CD4-positive, alpha-beta T cell treated with Interleukin-2 at 100 ng/mL for 4 hours (primary cell): ENCODE results near the gene NBPF3.
A peak's percentile ranks its signal among the peaks of the same experiment; 100 is the strongest.
"Not testable (repeated sequence)": the region's sequence is repeated elsewhere in the genome, so short reads cannot be mapped to it uniquely, and the experiment has no call there.

ENCODE experiments used
- DNase-seq: peaks from one replicate; pipeline ENCODE4 v3.0.0-alpha.2; 2020; ENCODE audit warnings: low spot score

Gene NBPF3, protein sequence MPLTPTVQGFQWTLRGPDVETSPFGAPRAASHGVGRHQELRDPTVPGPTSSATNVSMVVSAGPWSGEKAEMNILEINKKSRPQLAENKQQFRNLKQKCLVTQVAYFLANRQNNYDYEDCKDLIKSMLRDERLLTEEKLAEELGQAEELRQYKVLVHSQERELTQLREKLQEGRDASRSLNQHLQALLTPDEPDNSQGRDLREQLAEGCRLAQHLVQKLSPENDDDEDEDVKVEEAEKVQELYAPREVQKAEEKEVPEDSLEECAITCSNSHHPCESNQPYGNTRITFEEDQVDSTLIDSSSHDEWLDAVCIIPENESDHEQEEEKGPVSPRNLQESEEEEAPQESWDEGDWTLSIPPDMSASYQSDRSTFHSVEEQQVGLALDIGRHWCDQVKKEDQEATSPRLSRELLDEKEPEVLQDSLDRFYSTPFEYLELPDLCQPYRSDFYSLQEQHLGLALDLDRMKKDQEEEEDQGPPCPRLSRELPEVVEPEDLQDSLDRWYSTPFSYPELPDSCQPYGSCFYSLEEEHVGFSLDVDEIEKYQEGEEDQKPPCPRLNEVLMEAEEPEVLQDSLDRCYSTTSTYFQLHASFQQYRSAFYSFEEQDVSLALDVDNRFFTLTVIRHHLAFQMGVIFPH

DNA sequence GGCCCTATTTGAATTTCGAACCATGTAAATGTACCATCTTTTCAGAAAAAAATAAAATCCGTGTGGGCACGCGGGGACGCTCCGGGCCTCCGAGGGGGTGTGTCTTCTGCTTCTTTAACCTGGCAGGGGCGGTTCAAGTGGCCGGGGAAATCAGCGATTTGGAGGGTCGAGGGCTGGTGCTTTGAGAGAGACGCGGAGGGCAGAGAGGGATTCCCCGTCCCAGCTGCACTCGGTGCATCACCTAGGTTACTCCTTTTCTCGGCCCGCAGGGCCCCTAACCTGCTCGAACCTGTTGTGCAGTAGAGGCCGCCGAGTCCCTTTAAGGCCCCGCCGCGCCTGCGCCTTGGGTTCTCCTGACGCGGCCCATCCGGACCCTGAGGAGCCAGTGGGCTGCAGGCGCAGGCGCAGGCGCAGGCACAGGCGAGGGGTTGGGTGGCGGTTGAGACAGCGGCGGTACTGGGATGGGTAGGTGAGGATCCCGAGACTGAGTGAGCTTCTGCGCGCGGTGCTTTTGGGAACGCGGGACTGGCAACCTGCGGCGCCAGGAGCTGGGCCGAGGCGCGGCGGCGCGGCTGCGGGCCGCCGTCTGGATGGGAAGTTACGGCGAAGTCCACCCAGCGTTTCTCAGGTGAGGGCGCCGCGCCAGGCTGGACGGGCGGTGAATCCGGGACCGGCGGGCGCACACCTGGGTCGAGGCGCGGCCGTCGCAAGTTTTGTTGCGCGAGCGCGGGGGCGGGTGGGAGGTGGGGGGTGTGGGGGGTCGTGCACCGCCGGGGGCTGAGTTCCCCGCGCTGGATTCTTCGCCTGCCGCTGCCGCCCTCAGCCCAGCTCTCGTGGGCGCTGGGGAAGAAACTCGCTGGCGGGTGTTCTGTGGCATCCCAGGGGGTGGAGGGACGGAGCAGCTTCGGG lies at the start of gene NBPF3:
TSS of gene NBPF3 (plus strand) at position 417 of the 909 bp plus-strand sequence. CDS start 4,950 bp downstream, outside the sequence.
- DNase-seq, result peak; percentile 87

DNA sequence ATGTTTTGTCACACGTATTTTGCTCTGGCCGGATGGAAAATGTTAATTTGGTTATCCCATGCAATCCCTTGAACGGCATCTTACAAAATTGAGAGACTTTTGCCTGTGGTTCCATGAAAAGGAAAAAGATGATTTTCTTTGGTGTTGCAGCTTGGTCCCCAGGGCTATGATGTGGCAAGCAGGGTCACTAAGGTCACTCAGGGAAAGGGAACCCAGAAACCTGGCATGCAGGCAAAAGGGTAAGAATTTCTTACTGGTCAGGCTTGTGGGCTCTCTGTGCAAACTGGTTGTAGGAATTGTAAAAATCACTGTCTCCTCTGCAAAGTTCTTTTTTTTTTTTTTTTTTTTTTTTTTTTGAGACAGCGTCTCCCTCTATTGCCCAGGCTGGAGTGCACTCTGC lies 48.4 kb upstream of the NBPF3 start:
- DNase-seq, result no peak

DNA sequence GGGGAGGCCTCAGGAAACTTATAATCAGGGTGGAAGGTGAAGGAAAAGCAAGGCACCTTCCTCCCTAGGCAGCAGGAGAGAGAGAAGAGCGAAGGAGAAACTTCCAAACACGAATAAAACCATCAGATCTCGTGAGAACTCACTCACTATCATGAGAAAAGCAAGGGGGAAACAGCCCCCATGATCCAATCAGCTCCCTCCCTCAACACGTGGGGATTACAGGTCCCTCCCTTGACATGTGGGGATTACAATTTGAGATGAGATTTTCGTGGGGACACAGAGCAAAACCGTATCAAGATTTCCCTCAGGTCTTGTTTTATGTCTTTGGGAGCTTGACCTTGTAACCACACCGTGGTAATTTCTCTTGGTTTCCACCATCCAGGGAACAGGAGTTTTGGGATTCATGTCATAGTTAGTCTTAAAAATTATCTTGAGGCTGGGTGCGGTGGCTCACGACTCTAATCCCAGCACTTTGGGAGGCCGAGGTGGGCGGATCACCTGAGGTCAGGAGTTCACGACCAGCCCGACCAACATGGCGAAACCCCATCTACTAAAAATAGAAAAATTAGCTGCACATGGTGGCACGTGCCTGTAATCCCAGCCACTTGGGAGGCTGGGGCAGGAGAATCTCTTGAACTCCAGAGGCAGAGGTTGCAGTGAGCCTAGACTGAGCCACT lies 47.2 kb upstream of the NBPF3 start:
- no peak for DNase-seq

DNA sequence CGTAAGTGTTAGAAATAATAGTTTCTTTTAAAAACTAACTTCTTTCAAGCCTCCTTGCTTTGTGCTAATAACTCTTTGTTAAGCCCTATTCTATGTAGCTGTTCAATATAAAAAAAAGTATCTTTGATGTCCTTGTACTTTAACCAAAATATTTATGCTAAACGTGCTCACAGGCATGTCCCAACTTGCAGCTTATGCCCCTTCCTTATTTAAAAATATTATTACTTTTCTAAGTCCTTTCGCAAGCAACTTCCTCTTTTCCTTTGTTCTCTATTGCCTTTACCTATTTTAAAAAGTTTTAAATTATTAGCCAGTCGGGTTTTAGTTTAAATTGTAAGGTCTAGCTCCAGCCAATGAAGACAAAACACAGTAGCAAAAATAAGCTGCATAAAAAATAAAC lies 43.4 kb upstream of the NBPF3 start:
- DNase-seq, result no peak

DNA sequence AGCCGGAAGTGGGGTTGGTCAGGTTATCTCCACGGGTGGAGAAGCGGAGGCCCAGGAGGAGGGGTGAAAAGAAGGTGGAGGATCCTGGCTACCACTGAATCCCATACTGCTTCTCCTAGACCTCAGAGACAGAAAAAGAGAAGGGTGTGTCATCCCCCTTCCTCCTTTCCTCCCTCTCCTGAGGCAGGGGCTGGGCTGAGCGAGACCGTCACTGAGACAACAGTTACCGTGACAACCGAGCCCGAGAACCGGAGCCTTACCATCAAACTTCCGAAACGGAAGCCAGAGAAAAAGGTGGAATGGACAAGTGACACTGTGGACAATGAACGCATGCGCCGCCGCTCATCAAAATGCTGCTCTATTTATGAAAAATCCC lies 42.1 kb upstream of the NBPF3 start:
- DNase-seq, result peak; percentile 18

DNA sequence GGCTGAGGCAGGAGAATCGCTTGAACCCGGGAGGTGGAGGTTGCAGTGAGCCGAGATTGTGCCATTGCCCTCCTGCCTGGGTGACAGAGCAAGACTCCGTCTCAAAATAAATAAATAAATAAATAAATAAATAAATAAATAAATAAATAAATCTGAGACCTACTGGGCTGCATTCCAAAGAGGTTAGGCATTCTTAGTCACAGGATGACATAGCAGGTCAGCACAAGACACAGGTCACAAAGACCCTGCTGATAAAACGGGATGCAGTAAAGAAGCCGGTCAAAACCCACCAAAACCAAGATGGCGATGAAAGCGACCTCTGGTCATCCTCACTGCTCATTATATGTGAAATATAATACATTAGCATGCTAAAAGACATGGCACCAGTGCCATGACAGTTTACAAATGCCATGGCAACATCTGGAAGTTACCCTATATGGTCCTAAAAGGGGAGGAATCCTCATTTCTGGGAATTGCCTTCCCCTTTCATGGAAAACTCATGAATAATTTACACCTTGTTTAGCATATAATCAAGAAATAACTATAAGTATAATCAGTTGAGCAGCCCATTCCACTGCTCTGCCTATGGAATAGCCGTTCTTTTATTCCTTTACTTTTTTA lies 38.1 kb upstream of the NBPF3 start:
- not testable (repeated sequence) for DNase-seq

DNA sequence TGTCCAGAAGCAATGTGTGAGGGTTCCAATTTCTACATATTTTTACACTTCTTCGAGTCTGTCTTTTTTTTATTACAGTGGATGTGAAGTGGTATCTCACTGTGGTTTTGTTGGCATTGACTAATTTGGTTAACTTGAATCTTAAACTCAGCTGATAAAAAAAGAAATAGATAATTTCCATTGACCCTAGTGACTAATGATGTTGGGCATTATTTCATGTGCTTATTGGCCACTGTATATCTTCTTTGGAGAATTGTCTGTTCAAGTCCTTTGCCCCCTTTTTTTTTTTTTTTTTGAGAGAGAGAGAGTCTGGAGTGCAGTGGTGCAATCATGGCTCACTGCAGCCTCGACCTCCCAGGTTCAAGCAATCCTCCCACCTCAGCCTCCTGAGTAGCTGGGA lies 33.3 kb upstream of the NBPF3 start:
- no peak for DNase-seq

DNA sequence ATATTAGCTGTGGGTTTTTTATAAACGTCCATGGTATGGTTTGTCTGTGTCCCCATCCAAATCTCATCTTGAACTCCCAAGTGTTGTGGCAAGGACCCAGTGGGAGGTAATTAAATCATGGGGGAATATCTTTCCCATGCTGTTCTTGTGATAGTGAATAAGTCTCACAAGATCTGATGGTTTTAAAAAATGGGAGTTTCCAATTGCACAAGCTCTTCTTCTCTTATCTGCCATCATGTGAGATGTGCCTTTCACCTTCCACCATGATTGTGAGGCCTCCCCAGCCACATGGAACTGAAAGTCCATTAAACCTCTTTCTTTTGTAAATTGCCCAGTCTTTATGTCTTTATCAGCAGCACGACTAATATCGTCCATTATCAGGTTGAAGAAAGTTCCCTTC lies 30.0 kb upstream of the NBPF3 start:
- DNase-seq, result not testable (repeated sequence)

DNA sequence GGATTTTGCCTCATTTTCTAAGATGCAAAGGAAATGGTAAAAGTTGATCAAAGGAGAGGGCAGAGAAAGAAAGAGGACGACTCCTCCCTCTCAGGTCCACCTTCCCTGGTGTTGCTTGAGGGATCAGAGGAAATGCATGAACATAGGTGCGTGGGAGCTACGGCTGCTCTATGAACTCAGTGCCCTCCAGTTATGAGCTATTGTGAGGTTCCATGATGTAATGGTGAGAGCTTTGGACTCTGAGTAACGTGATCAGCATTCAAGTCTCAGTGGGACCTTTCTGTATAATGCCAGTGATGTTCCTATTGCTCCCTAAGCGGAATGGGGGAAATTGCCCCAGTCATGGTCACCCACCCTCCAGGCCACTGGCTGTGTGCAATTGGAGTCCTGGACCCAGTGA lies 25.9 kb upstream of the NBPF3 start:
- no peak for DNase-seq

DNA sequence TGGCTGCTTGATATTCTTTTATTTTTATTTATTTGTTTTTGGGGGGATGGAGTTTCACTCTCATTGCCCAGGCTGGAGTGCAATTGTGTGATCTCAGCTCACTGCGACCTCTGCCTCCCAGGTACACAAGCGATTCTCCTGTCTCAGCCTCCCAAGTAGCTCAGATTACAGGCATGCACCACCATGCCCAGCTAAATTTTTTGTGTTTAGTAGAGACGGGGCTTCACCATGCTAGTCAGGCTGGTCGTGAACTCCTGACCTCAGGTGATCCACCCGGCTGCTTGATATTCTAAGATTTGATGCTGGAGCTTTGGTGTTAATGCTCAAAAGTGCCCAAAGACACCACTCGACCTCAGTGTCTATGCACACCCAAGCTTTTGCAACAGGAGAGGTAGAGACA lies 19.6 kb upstream of the NBPF3 start:
- DNase-seq, result not testable (repeated sequence)

DNA sequence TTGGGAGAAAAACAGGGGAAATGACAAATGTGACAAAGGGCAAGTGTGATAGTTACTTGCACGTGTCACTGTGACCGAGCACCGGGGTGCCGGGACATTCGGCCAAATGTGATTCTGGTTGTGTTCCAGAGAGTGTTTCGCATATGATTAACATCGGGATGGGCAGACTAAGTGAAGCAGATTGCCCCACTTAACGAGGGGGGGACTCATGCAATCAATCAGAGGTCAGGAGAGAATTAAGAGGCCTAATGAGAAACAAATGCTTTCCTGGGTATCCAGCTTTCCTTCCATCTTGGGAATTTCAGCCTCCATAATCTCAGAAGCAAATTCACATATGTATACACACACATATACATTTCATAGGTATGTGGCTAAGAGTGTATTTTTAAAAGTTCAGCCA lies 18.6 kb upstream of the NBPF3 start:
- DNase-seq, result not testable (repeated sequence)

DNA sequence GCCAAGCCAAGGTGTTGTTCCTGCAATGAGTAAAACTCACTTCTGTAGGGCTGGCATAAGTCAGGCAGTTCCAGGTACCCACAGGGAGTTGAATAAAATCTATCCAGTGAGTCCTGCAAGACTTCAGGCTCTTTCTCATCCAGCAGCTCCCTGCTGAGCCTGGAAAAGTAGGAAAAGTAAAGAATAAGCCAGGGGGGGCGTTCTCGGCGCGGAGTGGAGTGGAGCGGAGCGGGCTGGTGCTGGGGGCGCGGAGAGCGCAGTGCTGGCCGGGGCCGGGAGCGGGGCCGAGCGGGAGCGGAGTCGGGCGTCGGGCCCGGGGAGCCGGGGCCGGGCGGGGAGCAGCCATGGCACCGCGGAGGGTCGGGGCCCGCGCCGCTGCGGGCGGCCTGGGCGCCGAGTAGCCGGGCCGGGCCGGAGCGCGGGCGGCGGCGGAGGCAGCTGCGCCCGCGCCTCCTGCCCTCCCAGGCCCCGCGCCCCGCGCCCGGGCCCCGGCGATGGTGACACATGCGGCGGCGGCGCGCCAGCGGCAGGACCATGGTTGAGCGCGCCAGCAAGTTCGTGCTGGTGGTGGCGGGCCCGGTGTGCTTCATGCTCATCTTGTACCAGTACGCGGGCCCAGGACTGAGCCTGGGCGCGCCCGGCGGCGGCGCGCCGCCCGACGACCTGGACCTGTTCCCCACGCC lies 12.0 kb upstream of the NBPF3 start:
- DNase-seq, result not testable (repeated sequence)

DNA sequence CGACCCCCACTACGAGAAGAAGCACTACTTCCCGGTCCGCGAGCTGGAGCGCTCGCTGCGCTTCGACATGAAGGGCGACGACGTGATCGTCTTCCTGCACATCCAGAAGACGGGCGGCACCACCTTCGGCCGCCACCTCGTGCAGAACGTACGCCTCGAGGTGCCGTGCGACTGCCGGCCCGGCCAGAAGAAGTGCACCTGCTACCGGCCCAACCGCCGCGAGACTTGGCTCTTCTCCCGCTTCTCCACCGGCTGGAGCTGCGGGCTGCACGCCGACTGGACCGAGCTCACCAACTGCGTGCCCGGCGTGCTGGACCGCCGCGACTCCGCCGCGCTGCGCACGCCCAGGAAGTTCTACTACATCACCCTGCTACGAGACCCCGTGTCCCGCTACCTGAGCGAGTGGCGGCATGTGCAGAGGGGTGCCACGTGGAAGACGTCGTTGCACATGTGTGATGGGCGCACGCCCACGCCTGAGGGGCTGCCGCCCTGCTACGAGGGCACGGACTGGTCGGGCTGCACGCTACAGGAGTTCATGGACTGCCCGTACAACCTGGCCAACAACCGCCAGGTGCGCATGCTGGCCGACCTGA lies 11.4 kb upstream of the NBPF3 start:
- not testable (repeated sequence) for DNase-seq

DNA sequence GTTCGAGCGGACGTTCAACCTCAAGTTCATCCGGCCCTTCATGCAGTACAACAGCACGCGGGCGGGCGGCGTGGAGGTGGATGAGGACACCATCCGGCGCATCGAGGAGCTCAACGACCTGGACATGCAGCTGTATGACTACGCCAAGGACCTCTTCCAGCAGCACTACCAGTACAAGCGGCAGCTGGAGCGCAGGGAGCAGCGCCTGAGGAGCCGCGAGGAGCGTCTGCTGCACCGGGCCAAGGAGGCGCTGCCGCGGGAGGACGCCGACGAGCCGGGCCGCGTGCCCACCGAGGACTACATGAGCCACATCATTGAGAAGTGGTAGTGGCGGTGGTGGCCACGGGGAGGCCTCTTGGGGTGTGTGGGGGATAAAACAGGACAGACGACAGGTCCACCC lies 10.7 kb upstream of the NBPF3 start:
- not testable (repeated sequence) for DNase-seq

DNA sequence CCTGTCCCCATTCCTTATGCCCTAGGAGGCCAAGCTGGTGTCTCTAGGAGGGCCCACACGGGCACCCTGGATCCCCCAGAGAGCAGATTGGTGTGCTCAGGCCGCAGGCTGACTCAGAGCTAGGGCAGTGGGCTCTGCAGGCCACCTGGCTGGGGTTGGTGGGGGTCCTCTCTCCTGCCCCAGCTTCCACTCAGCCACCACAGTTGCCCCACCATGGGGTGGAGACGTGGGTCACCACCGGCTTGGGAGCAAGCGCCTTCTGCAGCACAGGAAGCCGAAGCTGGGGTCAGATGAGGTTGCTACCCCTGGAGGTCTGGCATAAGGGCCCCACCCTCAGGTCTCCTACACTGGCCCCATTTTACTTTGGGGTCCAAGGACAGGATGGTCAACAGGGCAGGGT lies 9.1 kb upstream of the NBPF3 start:
- not testable (repeated sequence) for DNase-seq

DNA sequence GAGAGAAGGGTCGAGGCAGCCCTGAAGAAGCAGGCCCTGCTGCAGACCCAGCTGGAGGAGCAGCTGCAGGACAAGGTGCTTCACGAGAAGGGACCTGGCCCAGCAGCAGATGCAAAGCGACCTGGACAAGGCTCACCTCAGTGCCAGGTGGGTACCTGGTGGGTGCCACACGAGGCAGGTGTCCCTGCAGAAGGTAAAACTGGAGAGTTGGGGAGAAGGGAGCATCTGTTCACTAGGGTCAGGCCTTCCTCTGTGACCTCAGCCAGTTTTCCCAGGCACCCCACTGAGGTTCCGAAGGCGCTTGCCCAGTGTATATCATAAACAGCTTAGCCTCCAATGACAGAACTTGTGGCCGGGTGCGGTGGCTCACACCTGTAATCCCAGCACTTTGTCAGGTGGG lies 5.5 kb upstream of the NBPF3 start:
- no peak for DNase-seq

DNA sequence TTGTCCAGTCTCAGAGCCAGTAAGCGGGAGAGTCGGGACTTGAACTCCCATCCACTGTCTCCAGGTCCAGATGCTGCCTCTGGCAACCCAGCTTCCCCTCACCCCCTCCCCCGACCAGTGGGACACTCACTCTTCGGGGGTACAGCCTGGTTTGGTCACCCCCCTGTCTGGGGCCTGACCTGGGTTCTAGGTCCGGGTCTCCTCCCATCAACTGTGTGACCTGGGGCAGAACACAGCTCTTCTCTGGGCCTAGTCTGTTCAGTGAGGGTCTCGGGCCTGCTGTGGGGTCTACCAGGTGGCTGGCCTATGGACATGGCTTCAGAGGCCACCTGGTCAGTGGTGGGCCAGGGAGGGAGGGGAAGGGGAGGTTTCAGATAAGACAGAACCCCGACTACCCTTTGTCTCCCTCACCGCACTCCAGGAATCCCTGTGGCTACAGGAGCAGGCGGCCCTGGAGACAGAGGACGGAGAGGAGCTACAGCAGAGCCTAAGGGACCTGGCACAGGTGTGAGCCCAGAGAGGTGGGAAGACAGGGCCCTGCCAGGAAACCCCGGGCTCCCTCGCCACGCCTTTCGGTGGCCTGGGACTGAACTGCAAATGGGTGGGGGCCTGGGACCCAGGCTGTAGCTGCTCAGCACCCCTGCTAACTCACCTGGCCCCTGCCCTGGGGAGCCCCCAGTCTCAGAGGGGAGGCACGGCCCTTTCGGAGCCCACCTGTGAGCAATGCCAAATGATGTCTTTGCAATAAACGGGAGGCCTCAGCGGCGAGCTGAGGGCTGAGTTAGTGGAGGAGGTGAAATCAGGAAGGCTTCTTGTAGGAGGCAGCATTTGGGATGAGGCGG lies 4.1 kb upstream of the NBPF3 start:
- no peak for DNase-seq

DNA sequence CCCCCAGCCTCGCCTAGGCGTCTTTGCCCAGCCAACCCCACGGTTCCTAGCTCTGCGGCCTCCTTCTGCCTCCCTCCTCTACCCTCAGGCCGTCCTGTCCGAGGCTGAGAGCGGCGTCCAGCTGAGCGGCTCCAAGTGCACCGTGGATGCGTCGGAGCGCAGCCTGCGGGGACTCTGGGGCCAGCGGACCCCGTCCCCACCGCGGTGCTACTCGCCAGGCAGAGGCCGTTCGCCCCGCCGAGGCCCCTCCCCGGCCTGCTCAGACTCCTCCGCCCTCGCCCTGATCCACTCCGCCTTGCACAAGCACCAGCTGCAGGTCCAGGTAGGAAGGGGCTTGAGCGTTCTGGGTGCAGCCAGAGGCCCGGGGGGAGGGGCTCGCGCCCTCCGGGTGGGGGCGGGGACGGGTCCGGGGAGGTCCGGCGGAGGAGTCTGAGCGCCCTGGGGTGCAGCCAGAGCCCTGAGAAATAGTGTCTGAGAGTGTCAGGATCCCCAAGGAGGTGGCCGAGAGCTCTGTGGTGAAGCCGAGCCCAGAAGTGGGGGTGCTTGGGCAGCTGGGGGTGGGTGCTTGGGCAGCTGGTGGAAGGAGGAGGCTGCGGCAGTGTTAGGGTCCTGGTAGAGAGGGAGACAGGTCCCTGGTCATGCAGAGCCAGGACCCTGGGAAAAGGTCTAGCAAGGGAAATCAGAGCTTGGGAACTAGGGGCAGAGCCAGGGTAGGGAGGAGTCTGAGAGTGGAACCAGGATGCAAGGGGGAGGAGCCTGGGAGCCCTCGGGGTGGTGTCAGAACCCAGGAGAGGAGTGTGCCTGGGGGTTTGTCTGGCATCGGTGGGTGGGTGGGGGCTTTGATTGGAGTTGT lies 3.2 kb upstream of the NBPF3 start:
- no peak for DNase-seq

DNA sequence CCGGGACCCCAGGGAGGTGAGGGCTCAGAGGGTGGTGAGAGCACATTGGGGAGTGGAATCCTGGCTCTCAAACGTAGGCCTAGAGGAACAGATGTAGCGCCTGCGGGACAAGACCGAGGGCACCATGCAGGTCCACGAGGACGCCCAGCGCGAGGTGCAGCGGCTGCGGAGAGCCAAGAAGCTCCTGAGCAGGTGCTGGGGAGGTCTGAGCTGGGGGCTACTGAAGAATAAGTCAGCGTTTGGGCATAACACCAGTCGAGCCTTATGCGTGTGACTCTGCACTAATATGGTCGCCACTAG lies 2.6 kb upstream of the NBPF3 start:
- DNase-seq, result no peak
